HepG2 (cell line): ENCODE data around the gene CABP2. TPM values are rescaled to one million over a fixed set of nuclear protein-coding genes. Genes with fewer than 3 reads are reported as not detected.
A peak's percentile ranks its signal among the peaks of the same experiment; 100 is the strongest.

Experiments used
- ARNTL ChIP-seq: sonication (generic); formaldehyde crosslinking; IDR thresholded peaks from 2 replicates; pipeline ENCODE4 v1.4.0; 2020; ENCODE audit warnings: mild to moderate bottlenecking, missing genetic modification reagents
- DNMT1 ChIP-seq: sonication (generic); formaldehyde crosslinking; IDR thresholded peaks from 2 replicates; pipeline ENCODE4 v1.5.1; 2020; ENCODE audit warnings: mild to moderate bottlenecking, missing genetic modification reagents
- DNMT3B ChIP-seq: conservative IDR thresholded peaks from 2 replicates; pipeline ENCODE4 v1.6.1; 2016; ENCODE audit warnings: missing biosample characterization, control low read depth
- EZH2 ChIP-seq: conservative IDR thresholded peaks from 2 replicates; pipeline ENCODE4 v1.6.1; 2012; ENCODE audit warnings: mild to moderate bottlenecking, low read depth, low read length, moderate library complexity
- HDAC2 ChIP-seq: sonication (generic); formaldehyde crosslinking; IDR thresholded peaks from 2 replicates; pipeline ENCODE4 v1.4.0; 2020; ENCODE audit warnings: missing genetic modification reagents
- KDM3A ChIP-seq: IDR thresholded peaks from 2 replicates; pipeline ENCODE4 v1.6.1; 2018; ENCODE audit warnings: low read depth, missing compliant biosample characterization
- MLX ChIP-seq: IDR thresholded peaks from 2 replicates; pipeline ENCODE4 v1.6.1; 2016
- SALL1 ChIP-seq: sonication (generic); formaldehyde crosslinking; IDR thresholded peaks from 2 replicates; pipeline ENCODE4 v1.8.0; 2022; ENCODE audit warnings: mild to moderate bottlenecking, missing genetic modification reagents
- SRY ChIP-seq: sonication (generic); formaldehyde crosslinking; IDR thresholded peaks from 2 replicates; pipeline ENCODE4 v1.8.0; 2022; ENCODE audit warnings: mild to moderate bottlenecking, missing genetic modification reagents
- TCF12 ChIP-seq, 2 experiments: fragments of 450-650 bp in 1 of 2; sonication (generic) in 1 of 2; formaldehyde crosslinking in 1 of 2; IDR thresholded peaks; 2 replicates each; pipeline versions ENCODE4 v1.6.1 to v1.8.0; 2017 to 2022; ENCODE audit warnings: antibody characterized with exemption in 1 of 2, mild to moderate bottlenecking in 1 of 2, missing genetic modification reagents in 1 of 2, moderate library complexity in 1 of 2
- TFAP4 ChIP-seq: sonication (generic); IDR thresholded peaks from 2 replicates; pipeline ENCODE4 v1.6.1; 2016; ENCODE audit warnings: low read depth, borderline replicate concordance
- ZNF20 ChIP-seq: sonication (generic); formaldehyde crosslinking; IDR thresholded peaks from 2 replicates; pipeline ENCODE4 v1.4.0; 2020; ENCODE audit warnings: mild to moderate bottlenecking, moderate library complexity, missing genetic modification reagents
- ZNF224 ChIP-seq: sonication (generic); formaldehyde crosslinking; IDR thresholded peaks from 2 replicates; pipeline ENCODE4 v1.5.0; 2020; ENCODE audit warnings: mild to moderate bottlenecking, missing genetic modification reagents
- ZNF232 ChIP-seq: sonication (generic); formaldehyde crosslinking; IDR thresholded peaks from 2 replicates; pipeline ENCODE4 v1.4.0; 2020; ENCODE audit warnings: missing genetic modification reagents, borderline replicate concordance
- ZNF431 ChIP-seq: sonication (generic); formaldehyde crosslinking; IDR thresholded peaks from 2 replicates; pipeline ENCODE4 v1.9.0; 2022; ENCODE audit warnings: missing genetic modification reagents, low read depth, mild to moderate bottlenecking, borderline replicate concordance
- ZNF546 ChIP-seq: sonication (generic); formaldehyde crosslinking; conservative IDR thresholded peaks from 2 replicates; pipeline ENCODE4 v1.8.1; 2023; ENCODE audit warnings: mild to moderate bottlenecking, missing genetic modification reagents
- ZNF775 ChIP-seq: sonication (generic); formaldehyde crosslinking; IDR thresholded peaks from 2 replicates; pipeline ENCODE4 v1.4.0; 2020; ENCODE audit warnings: missing genetic modification reagents, mild to moderate bottlenecking, moderate library complexity, borderline replicate concordance
- ZSCAN31 ChIP-seq: sonication (generic); formaldehyde crosslinking; IDR thresholded peaks from 2 replicates; pipeline ENCODE4 v1.5.0; 2020; ENCODE audit warnings: low read depth, mild to moderate bottlenecking, missing genetic modification reagents
- polyA plus RNA-seq, 8 experiments: library from polyadenylated mRNA; depleted of rRNA in 3 of 8; stranded (reverse) in 7 of 8; unstranded in 1 of 8; fragments of >200 nt; fragmentation: Illumina TruSeq in 4 of 8; extraction: Trizol in 4 of 8; gene quantifications; 2 replicates each; pipeline versions ENCODE4 v1.2.1 to v1.2.3, GENCODE V29; 2011 to 2016; ENCODE audit warnings: low read depth in 4 of 8, missing spikeins in 1 of 8, mixed read lengths in 1 of 8; ENCODE audit not compliant: insufficient read depth in 1 of 8
- total RNA-seq, 5 experiments: library from RNA; depleted of rRNA; stranded (reverse); fragments of >200 nt; fragmentation: Illumina TruSeq; extraction: Trizol; gene quantifications; 2 replicates each; pipeline ENCODE4 v1.2.3, GENCODE V29; 2016; ENCODE audit warnings: low read depth in 1 of 5
- TF ChIP-seq, protein P1 (sequence below): sonication (generic); formaldehyde crosslinking; IDR thresholded peaks from 2 replicates; pipeline ENCODE4 v1.4.0; 2020; ENCODE audit warnings: missing genetic modification reagents
- TF ChIP-seq, protein P2 (sequence below): sonication (generic); formaldehyde crosslinking; IDR thresholded peaks from 2 replicates; pipeline ENCODE4 v1.9.0; 2022; ENCODE audit warnings: low read depth, missing genetic modification reagents
- TF ChIP-seq, protein P3 (sequence below): sonication (generic); formaldehyde crosslinking; IDR thresholded peaks from 2 replicates; pipeline ENCODE4 v1.4.0; 2020; ENCODE audit warnings: missing genetic modification reagents; ENCODE audit errors: not compliant biosample characterization

The CABP2 gene
- total and polyA plus RNA-seq, 2 of the 13 experiments (the other 11 are each of a cell fraction or from before 2014, with no cell fraction given) = not detected

DNA sequence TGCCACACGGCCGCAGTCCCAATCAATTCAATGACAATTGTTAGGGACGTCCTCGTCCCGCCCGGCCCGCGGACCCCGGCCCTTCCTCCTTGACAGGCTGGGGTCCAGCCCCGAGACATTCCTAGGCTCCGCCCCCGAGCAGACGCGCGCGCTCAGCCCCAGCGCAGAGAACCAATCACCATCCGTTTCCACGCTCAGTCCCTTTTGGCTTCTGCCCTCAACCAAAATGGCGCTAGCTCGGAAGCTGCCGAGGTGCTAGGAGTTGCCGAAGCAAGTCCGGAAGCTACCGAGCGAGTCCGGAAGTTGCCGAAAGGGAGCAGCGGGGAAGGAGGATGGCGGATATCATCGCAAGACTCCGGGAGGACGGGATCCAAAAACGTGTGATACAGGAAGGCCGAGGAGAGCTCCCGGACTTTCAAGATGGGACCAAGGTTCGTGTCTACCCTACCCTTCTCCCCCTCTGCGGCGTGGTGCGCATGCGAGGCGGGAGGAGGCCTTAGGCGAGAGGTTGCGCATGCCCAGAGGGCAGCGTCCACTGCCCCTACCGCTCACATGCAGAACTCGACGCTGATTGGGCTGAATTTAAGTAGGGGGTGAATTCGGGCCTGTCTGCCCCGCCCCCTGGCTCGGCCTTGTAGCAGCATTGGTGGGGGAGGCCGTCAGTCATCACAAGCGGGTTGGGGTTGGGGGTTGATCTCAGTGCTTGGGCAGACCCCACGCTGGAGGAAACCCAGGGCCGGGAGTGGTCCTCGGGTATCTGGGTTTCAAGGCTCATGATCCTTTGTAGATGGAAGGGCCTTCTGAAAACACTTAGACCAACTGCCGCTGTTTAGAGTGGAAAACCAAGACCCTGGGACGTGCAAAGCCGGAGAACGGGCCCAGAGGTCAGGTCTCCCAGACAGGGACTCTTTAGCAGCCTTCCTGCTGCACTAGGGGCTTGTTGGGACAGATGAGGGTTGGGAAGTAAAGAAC is 40.1 kb downstream of the CABP2 start, which contains the start of gene AIP (continued):
- TF ChIP-seq, protein P1, sequence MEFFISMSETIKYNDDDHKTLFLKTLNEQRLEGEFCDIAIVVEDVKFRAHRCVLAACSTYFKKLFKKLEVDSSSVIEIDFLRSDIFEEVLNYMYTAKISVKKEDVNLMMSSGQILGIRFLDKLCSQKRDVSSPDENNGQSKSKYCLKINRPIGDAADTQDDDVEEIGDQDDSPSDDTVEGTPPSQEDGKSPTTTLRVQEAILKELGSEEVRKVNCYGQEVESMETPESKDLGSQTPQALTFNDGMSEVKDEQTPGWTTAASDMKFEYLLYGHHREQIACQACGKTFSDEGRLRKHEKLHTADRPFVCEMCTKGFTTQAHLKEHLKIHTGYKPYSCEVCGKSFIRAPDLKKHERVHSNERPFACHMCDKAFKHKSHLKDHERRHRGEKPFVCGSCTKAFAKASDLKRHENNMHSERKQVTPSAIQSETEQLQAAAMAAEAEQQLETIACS (CRISPR knock-in tag) = no peak; the same call in 1 of the 2 replicates
- peak; percentile 96 for TF ChIP-seq ZSCAN31 (CRISPR knock-in tag)
- TF ChIP-seq ZNF224 = peak; percentile 87
- peak; percentile 97 for TF ChIP-seq SALL1 (CRISPR knock-in tag)
- 0 out of 2 replicates have a peak, but pooled peaks have one; percentile 74 for TF ChIP-seq DNMT1 (CRISPR knock-in tag)
- TF ChIP-seq DNMT3B = peak; percentile 91; the same call in 1 of the 2 replicates
- TF ChIP-seq, protein P2, sequence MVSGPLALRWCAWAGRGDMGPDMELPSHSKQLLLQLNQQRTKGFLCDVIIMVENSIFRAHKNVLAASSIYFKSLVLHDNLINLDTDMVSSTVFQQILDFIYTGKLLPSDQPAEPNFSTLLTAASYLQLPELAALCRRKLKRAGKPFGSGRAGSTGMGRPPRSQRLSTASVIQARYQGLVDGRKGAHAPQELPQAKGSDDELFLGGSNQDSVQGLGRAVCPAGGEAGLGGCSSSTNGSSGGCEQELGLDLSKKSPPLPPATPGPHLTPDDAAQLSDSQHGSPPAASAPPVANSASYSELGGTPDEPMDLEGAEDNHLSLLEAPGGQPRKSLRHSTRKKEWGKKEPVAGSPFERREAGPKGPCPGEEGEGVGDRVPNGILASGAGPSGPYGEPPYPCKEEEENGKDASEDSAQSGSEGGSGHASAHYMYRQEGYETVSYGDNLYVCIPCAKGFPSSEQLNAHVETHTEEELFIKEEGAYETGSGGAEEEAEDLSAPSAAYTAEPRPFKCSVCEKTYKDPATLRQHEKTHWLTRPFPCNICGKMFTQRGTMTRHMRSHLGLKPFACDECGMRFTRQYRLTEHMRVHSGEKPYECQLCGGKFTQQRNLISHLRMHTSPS = peak; percentile 53
- TF ChIP-seq KDM3A (CRISPR knock-in tag) = peak; percentile 62; the same call in 1 of the 2 replicates
- peak; percentile 97 for TF ChIP-seq ZNF546 (CRISPR knock-in tag)
- no peak for TF ChIP-seq TFAP4
- peak; percentile 98 for TF ChIP-seq SRY (CRISPR knock-in tag)
- TF ChIP-seq ZNF232 (CRISPR knock-in tag) = peak; percentile 91
- peak; percentile 88 for TF ChIP-seq ARNTL (CRISPR knock-in tag)
- peak; percentile 79 for TF ChIP-seq HDAC2
- TF ChIP-seq MLX (CRISPR knock-in tag) = peak; percentile 70
- peak; percentile 94 for TF ChIP-seq ZNF775 (CRISPR knock-in tag)
- TF ChIP-seq, protein P3, sequence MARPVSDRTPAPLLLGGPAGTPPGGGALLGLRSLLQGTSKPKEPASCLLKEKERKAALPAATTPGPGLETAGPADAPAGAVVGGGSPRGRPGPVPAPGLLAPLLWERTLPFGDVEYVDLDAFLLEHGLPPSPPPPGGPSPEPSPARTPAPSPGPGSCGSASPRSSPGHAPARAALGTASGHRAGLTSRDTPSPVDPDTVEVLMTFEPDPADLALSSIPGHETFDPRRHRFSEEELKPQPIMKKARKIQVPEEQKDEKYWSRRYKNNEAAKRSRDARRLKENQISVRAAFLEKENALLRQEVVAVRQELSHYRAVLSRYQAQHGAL (CRISPR knock-in tag) = peak; percentile 83
- peak; percentile 87; the same call in 1 of the 2 replicates for TF ChIP-seq ZNF431 (CRISPR knock-in tag)
- no peak for TF ChIP-seq TCF12 (IDR thresholded peaks at IDR 0.05)
- TF ChIP-seq TCF12 (CRISPR knock-in tag; IDR thresholded peaks at IDR 0.05) = no peak; the same call in 1 of the 2 replicates
- 0 out of 2 replicates have a peak, but pooled peaks have one; percentile 41 for TF ChIP-seq ZNF20 (CRISPR knock-in tag)
- no peak for TF ChIP-seq EZH2
